Activated CD4-positive, alpha-beta T cell treated with anti-CD3 and anti-CD28 coated beads for 36 hours (primary cell): ENCODE results near the gene CARHSP1. TPM values are rescaled to one million over a fixed set of nuclear protein-coding genes. Genes with fewer than 3 reads are reported as not detected.
"Not testable (repeated sequence)": the region's sequence is repeated elsewhere in the genome, so short reads cannot be mapped to it uniquely, and the experiment has no call there.

Experiments used
- ATAC-seq: fragments of 200-7000 bp; cut with Tn5 transposase; one replicate; pipeline ENCODE4 v1.10.0; 2021; ENCODE audit warnings: mild to moderate bottlenecking, moderate library complexity
- CTCF ChIA-PET: fragments of 350-600 bp; sonication (Branson Sonifier 250); formaldehyde crosslinking; loops from one replicate; lab custom pipeline; 2021; ENCODE audit warnings: antibody characterized with exemption; lab: Charles Lee
- POLR2A ChIA-PET: fragments of 350-600 bp; sonication (Branson Sonifier 250); formaldehyde crosslinking; loops from one replicate; lab custom pipeline; 2021; ENCODE audit warnings: antibody characterized with exemption, inconsistent platforms; lab: Charles Lee
- DNase-seq: peaks from one replicate; pipeline ENCODE4 v3.0.0-alpha.2; 2020
- H3K27ac Mint-ChIP-seq: one replicate; pipeline ENCODE4 v1.8.0; 2021; ENCODE audit warnings: mixed read lengths
- H3K27me3 Mint-ChIP-seq: one replicate; pipeline ENCODE4 v1.8.0; 2021; ENCODE audit warnings: mixed read lengths
- H3K36me3 Mint-ChIP-seq: one replicate; pipeline ENCODE4 v1.8.0; 2021; ENCODE audit warnings: low read depth, mixed read lengths
- H3K4me1 Mint-ChIP-seq: one replicate; pipeline ENCODE4 v1.8.0; 2021; ENCODE audit warnings: mixed read lengths
- H3K4me3 Mint-ChIP-seq: one replicate; pipeline ENCODE4 v1.8.0; 2021; ENCODE audit warnings: mild to moderate bottlenecking, moderate library complexity, mixed read lengths
- H3K9me3 Mint-ChIP-seq: one replicate; pipeline ENCODE4 v1.8.0; 2021; ENCODE audit warnings: low read depth, mixed read lengths
- intact Hi-C, 2 experiments: fragments of 100-400 bp; cut with DNase I in 1 of 2; cut with micrococcal nuclease in 1 of 2; formaldehyde crosslinking; loops; one replicate each; pipeline versions ENCODE4 v1.14.2 to v1.15.1; 2022 to 2024; cut with DNase I, micrococcal nuclease
- total RNA-seq, 2 experiments: library from RNA; stranded (reverse); gene quantifications; one replicate each; pipeline ENCODE4 v1.2.3, GENCODE V29; 2021

Gene CARHSP1
- total RNA-seq, 2 experiments from 2014 or later: 49.4 to 64.5 TPM

DNA sequence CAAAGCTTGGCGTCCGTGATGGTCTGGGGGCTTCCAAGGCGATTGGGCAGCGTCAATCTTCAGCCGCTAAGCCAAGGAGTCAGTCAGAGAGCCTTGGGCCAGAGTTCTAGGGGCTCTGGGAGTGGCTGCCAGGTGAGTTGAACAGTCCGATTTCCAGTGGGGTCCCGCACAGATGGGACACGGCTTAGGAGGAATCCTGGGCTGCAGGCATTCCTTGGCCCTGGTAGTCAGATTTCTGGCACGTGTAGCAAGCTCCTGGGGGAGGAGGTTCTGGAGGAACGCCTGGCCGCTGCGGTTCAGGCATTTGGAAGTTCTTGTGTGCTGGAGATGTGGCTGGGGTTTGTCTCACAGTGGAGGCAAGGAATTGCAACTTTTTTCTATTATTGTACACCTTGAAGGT, 25.5 kb downstream of the CARHSP1 start:
- CTCF ChIA-PET, H3K4me1 Mint-ChIP-seq, H3K4me3 Mint-ChIP-seq, H3K9me3 Mint-ChIP-seq, DNase-seq, ATAC-seq, intact Hi-C loops, H3K27ac Mint-ChIP-seq, H3K27me3 Mint-ChIP-seq, POLR2A ChIA-PET: not testable (repeated sequence)
- peaks cover 18% of the 10 kb centered on the region for H3K36me3 Mint-ChIP-seq

DNA sequence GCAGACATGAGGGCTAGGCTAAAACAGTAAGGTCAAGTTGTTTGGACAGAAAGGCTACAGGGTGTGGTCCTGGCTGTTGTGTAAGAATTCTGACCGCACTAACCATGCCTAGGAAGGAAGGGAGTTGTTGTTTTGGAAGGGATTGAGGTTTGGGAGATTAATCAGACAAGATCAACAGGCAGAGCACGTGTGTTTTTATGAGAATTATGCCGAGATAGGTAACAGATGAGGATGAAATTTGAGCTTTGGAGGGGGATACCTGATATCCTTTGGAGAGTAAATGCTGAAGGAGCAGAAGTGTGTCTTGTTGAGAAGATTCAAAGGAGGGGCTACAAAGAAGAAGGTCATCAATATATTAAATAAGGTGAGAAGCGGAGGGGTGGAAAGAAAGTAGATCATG, 26.8 kb downstream of the CARHSP1 start:
- H3K4me1 Mint-ChIP-seq, ATAC-seq, DNase-seq, H3K4me3 Mint-ChIP-seq, intact Hi-C loops, H3K27ac Mint-ChIP-seq, POLR2A ChIA-PET, H3K9me3 Mint-ChIP-seq, H3K27me3 Mint-ChIP-seq, CTCF ChIA-PET: not testable (repeated sequence)
- H3K36me3 Mint-ChIP-seq: peaks cover 15% of the 10 kb centered on the region

DNA sequence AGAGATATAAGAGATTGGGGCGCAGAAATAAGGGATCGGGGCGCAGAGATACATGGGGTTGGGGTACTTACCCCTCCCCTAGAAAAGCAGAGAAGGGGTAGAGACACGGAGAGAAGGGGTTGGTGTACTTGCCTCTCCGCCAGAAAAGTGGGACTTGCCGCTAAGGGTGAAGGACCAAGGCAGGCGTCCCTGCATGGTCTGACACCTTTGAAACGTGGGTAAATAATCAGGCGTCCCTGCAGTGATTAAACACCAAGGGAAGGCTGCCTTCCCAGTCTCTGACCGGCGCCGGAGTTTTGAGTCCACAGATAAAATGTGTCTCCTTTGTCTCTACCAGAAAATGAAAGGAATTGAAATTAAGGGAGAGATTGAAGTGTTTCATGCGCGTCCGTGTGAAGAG, 31.2 kb downstream of the CARHSP1 start:
- DNase-seq, H3K4me3 Mint-ChIP-seq, POLR2A ChIA-PET, H3K4me1 Mint-ChIP-seq, intact Hi-C loops, ATAC-seq, H3K27ac Mint-ChIP-seq, H3K27me3 Mint-ChIP-seq, H3K36me3 Mint-ChIP-seq, H3K9me3 Mint-ChIP-seq, CTCF ChIA-PET: not testable (repeated sequence)

DNA sequence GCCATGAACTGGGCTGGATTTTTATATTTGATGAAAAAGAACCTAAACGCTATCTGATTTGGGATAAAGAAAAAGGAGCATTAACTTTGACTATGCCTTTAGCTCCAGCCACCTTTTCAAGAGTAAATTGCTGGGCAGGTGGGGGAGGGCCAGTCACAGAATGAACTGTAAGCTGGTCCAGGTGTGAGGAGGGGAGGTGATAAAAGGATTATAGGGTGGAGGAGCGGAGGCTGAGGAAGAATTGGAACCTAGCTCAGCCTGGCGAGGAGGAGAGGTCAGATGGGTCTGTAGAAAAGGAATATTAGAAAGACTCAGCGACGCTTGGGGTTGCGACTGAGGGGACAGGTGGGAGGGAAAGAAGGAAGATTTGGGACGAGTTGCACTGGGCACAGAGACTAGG, 32.0 kb downstream of the CARHSP1 start:
- POLR2A ChIA-PET: not testable (repeated sequence)

DNA sequence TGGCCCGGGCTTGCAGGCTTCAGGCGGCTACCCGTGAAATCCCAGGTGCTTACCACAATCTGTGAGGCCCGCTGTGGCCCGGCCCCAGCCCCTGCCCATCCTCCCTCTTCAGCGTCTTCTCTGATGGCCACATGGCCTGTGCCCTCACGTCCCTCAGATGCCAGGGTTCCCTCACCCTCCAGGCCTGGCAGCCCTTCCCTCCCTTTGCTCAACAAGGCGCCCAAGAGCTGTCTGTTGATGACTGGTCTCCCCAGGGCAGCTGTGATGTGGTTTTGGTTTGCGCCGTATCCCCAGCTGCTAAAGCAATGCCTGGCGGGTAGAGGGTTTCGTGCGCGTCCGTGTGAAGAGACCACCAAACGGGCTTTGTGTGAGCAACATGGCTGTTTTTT, 36.1 kb downstream of the CARHSP1 start:
- ChIA-PET POLR2A (no interaction called here), CTCF (no interaction called here)
- no peaks in the 10 kb centered on the region for H3K9me3 Mint-ChIP-seq
- H3K27me3 Mint-ChIP-seq: no peaks in the 10 kb centered on the region
- H3K4me3 Mint-ChIP-seq: no peak overlapping the region
- intact Hi-C loops: no loop called here
- peaks cover 45% of the 10 kb centered on the region for H3K36me3 Mint-ChIP-seq
- no peak for DNase-seq
- no peak for ATAC-seq
- H3K4me1 Mint-ChIP-seq: peaks cover 18% of the 10 kb centered on the region
- no peak overlapping the region for H3K27ac Mint-ChIP-seq

More for the DNA sequence above, 32.0 kb downstream of the CARHSP1 start:
- H3K4me3 Mint-ChIP-seq, H3K9me3 Mint-ChIP-seq, ATAC-seq, DNase-seq, CTCF ChIA-PET, H3K27ac Mint-ChIP-seq, H3K27me3 Mint-ChIP-seq, intact Hi-C loops: not testable (repeated sequence)
- Mint-ChIP-seq H3K4me1 (peaks cover 15% of the 10 kb centered on the region), H3K36me3 (peaks cover 13% of the 10 kb centered on the region)

DNA sequence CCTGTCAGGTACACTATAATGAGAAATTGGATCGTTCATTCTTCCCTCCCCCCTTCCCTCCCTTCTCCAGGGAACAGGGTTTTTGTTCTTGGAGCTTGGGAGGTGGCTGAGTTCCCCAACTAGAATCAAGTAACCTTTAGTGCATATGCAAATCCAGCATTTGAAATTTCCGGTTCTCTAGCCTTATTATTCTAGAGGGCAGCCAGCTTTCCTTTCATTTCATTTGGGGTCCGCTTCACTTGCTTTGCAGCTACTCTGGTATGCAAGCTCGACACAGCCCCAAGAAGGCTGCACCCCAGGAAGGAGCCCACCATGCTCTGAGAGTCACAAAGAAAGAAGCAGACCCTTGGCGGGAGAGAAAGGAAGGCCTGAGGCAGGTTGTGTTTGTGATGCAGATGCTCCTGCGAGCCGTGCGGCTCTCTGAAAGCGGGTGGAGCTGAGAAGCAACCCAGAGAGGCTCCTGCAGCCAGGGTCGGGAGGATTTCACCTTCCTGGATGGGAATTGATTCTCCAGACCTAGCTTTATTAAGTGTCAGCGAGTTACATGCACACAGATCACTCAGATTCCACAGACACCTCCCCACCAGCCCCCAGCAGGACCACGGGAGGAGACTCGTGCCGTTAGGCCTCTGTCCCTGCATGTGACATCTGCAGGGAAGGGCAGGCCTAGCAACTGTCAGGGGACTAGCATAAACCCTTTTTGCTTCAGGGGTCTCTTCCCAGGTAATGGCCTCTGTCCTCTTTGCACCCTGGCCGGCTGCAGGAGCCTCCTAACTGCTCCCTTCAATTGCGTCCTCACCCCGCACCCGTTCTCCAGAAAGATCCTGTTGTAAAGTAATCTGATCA, 36.7 kb downstream of the CARHSP1 start:
- H3K4me3 Mint-ChIP-seq: no peak overlapping the region
- no peak overlapping the region for H3K27ac Mint-ChIP-seq
- intact Hi-C loops: no loop called here
- H3K4me1 Mint-ChIP-seq: peaks cover 18% of the 10 kb centered on the region
- POLR2A ChIA-PET: no interaction called here
- no peaks in the 10 kb centered on the region for H3K9me3 Mint-ChIP-seq
- CTCF ChIA-PET: no interaction called here
- ATAC-seq (no peak), DNase-seq (no peak)
- no peaks in the 10 kb centered on the region for H3K27me3 Mint-ChIP-seq
- H3K36me3 Mint-ChIP-seq: peaks cover 46% of the 10 kb centered on the region

DNA sequence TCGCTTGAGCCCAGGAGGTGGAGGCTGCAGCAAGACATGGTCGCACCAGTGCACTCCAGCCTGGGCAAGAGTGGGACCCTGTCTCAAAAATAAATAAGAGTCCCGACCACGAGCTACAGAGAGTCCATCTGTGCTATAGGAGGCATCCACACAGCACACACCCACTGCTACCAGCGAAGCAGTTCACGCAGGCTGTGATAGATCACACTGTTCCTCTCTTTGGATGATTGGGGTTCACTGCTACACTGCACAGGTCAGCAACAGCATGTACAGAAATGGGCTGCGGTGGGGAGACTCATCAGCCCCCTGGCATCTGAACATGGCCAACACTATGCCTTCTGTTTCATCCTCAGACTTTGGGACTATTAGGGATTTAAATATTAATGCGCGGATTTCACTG, 37.4 kb downstream of the CARHSP1 start:
- no peak for ATAC-seq
- Mint-ChIP-seq H3K4me1 (peaks cover 18% of the 10 kb centered on the region), H3K27ac (no peak overlapping the region), H3K27me3 (no peaks in the 10 kb centered on the region), H3K36me3 (peaks cover 48% of the 10 kb centered on the region), H3K4me3 (no peak overlapping the region), H3K9me3 (no peaks in the 10 kb centered on the region)
- CTCF ChIA-PET: no interaction called here
- no peak for DNase-seq
- intact Hi-C loops: no loop called here
- POLR2A ChIA-PET: no interaction called here

DNA sequence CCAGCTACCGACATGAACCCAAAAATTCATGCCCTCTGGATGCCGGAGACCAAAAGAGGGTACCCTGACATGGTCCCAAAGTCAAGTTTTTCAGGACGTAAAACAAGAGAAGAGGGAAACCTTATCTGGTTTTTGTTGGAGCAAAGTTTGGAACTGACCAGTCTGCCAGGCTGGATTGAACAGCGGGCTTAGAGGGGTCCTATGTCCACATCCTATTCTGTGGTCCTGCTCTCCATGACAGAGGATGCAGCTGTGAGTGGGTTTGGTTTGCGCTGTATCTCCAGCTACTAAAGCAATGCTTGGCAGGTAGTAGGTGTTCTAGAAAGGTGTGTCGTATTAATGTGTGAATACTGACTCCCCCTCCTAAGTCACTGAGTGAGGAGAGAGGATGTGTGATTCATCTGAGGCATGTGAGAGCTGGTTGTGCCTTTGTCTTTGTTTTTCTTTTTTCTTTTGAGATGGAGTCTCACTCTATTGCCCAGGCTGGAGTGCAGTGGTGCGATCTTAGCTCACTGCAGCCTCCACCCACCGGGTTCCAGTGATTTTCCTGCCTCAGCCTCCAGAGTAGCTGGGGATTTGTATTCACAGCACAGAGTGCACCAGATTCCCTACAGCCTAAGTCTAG, 40.2 kb downstream of the CARHSP1 start:
- Mint-ChIP-seq H3K36me3 (peaks cover 56% of the 10 kb centered on the region), H3K4me1 (peaks cover 16% of the 10 kb centered on the region), H3K27me3 (no peaks in the 10 kb centered on the region), H3K27ac (no peak overlapping the region), H3K4me3 (no peak overlapping the region), H3K9me3 (no peaks in the 10 kb centered on the region)
- DNase-seq: no peak
- intact Hi-C loops: no loop called here
- POLR2A ChIA-PET: no interaction called here
- CTCF ChIA-PET: interaction anchor here (1.0 kb wide), 1 partner anchor 271 kb away, joined by 3 read pairs; no protein-coding TSS in a partner anchor
- no peak for ATAC-seq

DNA sequence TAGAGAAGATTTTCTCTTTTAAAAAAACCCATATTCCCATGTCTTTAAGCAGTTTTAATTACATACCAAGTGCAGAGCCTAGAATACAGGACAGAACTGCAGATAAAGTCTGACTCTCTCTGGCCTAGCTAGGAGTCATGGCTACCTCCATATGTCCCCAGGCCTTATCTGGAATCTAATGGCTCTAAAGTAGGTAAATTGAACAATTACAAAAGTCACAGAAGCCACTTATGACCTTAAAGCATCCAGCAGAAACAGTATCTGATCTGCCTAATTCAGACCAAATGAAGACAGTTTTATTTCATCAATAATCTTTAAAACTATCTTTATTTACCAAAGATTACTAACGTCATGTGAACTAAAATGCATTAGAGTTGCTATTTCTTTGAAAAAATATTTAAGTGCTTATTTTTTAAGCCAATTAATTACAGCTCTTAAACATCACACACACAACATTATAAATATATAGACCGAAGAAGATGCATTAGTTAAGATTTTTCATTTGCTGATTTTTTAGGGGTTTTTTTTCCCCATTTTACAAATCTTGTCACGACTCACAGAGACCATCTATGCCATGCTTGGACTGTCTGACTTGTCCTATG, 42.4 kb downstream of the CARHSP1 start:
- Mint-ChIP-seq H3K27ac (no peak overlapping the region), H3K4me1 (no peaks in the 10 kb centered on the region), H3K36me3 (peaks cover 55% of the 10 kb centered on the region), H3K4me3 (no peak overlapping the region), H3K9me3 (no peaks in the 10 kb centered on the region), H3K27me3 (no peaks in the 10 kb centered on the region)
- DNase-seq: no peak
- ChIA-PET POLR2A (no interaction called here), CTCF (interaction anchor here (1.3 kb wide), 1 partner anchor 111 kb away, joined by 3 read pairs; no protein-coding TSS in a partner anchor)
- intact Hi-C loops: loop anchor here in 1 of 2 experiments (2.0 kb wide), 1 partner anchor 62 kb away; no protein-coding TSS in a partner anchor
- ATAC-seq: no peak

DNA sequence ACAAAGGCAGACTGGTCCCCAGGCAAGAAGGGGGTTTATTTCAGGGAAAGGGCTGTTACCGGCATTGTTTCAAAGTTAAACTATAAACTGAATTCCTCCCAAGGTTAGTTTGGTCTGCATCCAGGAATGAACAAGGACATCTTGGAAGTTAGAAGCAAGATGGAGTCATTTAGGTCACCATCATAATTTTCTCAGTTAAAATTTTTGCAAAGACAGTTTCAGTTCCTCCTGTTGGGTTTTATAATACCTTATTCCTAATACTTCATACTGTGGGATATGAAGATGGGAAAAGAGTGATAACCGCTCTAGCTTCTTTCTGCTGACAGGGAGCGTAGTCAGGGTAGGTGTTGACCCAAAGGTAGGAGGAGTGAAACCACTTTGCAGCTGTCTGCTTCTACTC, 46.4 kb downstream of the CARHSP1 start:
- Mint-ChIP-seq H3K27me3 (no peaks in the 10 kb centered on the region), H3K4me3 (no peak overlapping the region), H3K4me1 (peaks cover 4% of the 10 kb centered on the region), H3K27ac (no peak overlapping the region), H3K9me3 (no peaks in the 10 kb centered on the region), H3K36me3 (peaks cover 55% of the 10 kb centered on the region)
- ChIA-PET POLR2A (no interaction called here), CTCF (interaction anchor here (0.6 to 0.8 kb wide), 3 partner anchors 16 to 1688 kb away, joined by 3 read pairs; no protein-coding TSS in a partner anchor)
- ATAC-seq (no peak), DNase-seq (no peak)
- intact Hi-C loops: no loop called here

DNA sequence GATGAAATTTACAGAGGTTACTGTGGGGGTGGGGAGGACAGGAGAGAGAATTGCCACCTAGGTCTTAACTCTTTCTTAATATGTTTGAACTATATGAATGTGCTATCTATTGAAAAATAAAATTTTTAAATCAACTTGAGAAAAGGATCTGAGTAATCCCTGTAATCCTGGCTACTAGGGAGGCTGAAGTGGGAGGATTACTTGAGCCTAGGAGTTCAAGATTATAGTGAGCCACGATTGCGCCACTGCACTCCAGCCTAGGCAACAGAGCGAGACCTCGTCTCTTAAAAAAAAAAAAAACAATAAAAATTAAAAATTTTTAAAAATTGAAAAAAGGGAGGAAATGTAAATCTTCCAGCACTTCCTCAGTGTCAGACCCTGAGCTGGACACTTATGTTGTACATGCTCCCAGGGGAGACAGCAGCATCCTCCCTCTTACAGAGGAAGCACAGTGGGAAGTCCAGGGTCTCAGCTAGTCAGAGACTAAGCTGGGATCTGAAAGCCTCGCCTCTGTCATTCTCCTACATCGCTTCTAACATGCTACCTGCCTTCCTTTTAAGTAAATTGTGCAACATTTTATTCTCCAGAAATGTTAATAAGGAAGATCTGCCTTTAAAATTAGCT, 49.3 kb downstream of the CARHSP1 start:
- Mint-ChIP-seq H3K4me3 (no peak overlapping the region), H3K9me3 (no peaks in the 10 kb centered on the region), H3K27ac (peak overlapping the region; percentile 69), H3K4me1 (peaks cover 17% of the 10 kb centered on the region), H3K27me3 (no peaks in the 10 kb centered on the region), H3K36me3 (peaks cover 70% of the 10 kb centered on the region)
- ATAC-seq: no peak
- intact Hi-C loops: no loop called here
- ChIA-PET POLR2A (no interaction called here), CTCF (interaction anchor here (0.5 to 1.1 kb wide), 4 partner anchors 9 to 148 kb away, joined by 3 to 4 read pairs (median 4); no protein-coding TSS in a partner anchor)
- no peak for DNase-seq
